Esophagus muscularis mucosa (tissue), 4 donors: ENCODE measurements around the gene ABHD17B.

Source experiments
- EP300 ChIP-seq: sonication (generic); formaldehyde crosslinking; IDR thresholded peaks from one replicate; pipeline ENCODE4 v1.6.1; 2017; ENCODE audit warnings: antibody characterized with exemption
- POLR2A ChIP-seq: fragments of 450-650 bp; IDR thresholded peaks from one replicate; pipeline ENCODE4 v1.6.1; 2017; ENCODE audit warnings: antibody characterized with exemption, moderate library complexity, mild to moderate bottlenecking, low read depth
- POLR2AphosphoS5 ChIP-seq, 2 donors: sonication (generic); formaldehyde crosslinking; IDR thresholded peaks; one replicate each; pipeline ENCODE4 v1.6.1; 2017; ENCODE audit warnings: antibody characterized with exemption in 2 of 2
- TF ChIP-seq, protein P1 (sequence below), 3 experiments: fragments of 200-600 bp in 2 of 3; fragments of 450-650 bp in 1 of 3; sonication (generic) in 2 of 3; IDR thresholded peaks; one replicate each; pipeline ENCODE4 v1.5.1; 2017 to 2019; ENCODE audit warnings: antibody characterized with exemption in 3 of 3, mild to moderate bottlenecking in 2 of 3, moderate library complexity in 1 of 3

DNA sequence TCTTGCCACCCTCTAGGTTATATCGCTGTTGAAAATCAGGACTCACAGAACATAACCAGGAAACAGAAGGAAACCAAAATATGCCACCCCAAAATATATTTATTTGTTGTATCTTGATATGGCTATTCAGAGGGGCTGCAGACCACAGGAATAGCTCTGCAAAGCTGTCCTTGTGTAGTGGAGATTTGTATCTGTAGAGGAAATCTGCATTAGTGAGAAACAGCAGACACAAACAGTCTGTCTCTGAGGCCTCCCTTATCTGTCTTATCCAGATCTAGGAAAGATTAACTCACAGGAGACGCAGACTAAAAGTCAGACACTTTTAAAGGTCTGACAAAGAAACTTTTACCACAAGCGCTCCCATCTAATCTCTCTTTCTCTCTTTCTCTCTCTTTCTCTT lies 88.5 kb downstream of the ABHD17B start:
- TF ChIP-seq EP300 (no peak), POLR2AphosphoS5 (IDR thresholded peaks at IDR 0.05) (no peak), POLR2A (no peak)
- TF ChIP-seq, protein P1, sequence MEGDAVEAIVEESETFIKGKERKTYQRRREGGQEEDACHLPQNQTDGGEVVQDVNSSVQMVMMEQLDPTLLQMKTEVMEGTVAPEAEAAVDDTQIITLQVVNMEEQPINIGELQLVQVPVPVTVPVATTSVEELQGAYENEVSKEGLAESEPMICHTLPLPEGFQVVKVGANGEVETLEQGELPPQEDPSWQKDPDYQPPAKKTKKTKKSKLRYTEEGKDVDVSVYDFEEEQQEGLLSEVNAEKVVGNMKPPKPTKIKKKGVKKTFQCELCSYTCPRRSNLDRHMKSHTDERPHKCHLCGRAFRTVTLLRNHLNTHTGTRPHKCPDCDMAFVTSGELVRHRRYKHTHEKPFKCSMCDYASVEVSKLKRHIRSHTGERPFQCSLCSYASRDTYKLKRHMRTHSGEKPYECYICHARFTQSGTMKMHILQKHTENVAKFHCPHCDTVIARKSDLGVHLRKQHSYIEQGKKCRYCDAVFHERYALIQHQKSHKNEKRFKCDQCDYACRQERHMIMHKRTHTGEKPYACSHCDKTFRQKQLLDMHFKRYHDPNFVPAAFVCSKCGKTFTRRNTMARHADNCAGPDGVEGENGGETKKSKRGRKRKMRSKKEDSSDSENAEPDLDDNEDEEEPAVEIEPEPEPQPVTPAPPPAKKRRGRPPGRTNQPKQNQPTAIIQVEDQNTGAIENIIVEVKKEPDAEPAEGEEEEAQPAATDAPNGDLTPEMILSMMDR (IDR thresholded peaks at IDR 0.05), result no peak
